ENCODE data around the gene GSTM2.

Gene GSTM2

GRCh38 chr1:109644670-109645069 lies 23.2 kb upstream of the GSTM2 start:
- Histone ChIP-seq H3K4me2 (ENCODE audit: low read length) (peak overlapping the region; percentile 53), H3K36me3 (ENCODE audit: control insufficient read depth, insufficient read depth, low read length) (no peaks in the 10 kb centered on the region), H3K79me2 (no peaks in the 10 kb centered on the region), H3K9ac (no peak overlapping the region), H3K4me3 (ENCODE audit: low read depth, low read length) (no peak overlapping the region), H3K27me3 (ENCODE audit: control insufficient read depth, insufficient read depth, low read length) (no peaks in the 10 kb centered on the region), H3K4me1 (no peaks in the 10 kb centered on the region), H3K27ac (peak overlapping the region; percentile 6), H3K9me3 (ENCODE audit: control insufficient read depth, low read length) (no peaks in the 10 kb centered on the region), H2AFZ (no peak overlapping the region)
- TF ChIP-seq, protein P1, sequence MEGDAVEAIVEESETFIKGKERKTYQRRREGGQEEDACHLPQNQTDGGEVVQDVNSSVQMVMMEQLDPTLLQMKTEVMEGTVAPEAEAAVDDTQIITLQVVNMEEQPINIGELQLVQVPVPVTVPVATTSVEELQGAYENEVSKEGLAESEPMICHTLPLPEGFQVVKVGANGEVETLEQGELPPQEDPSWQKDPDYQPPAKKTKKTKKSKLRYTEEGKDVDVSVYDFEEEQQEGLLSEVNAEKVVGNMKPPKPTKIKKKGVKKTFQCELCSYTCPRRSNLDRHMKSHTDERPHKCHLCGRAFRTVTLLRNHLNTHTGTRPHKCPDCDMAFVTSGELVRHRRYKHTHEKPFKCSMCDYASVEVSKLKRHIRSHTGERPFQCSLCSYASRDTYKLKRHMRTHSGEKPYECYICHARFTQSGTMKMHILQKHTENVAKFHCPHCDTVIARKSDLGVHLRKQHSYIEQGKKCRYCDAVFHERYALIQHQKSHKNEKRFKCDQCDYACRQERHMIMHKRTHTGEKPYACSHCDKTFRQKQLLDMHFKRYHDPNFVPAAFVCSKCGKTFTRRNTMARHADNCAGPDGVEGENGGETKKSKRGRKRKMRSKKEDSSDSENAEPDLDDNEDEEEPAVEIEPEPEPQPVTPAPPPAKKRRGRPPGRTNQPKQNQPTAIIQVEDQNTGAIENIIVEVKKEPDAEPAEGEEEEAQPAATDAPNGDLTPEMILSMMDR (IDR thresholded peaks at IDR 0.05), result no peak

DNA sequence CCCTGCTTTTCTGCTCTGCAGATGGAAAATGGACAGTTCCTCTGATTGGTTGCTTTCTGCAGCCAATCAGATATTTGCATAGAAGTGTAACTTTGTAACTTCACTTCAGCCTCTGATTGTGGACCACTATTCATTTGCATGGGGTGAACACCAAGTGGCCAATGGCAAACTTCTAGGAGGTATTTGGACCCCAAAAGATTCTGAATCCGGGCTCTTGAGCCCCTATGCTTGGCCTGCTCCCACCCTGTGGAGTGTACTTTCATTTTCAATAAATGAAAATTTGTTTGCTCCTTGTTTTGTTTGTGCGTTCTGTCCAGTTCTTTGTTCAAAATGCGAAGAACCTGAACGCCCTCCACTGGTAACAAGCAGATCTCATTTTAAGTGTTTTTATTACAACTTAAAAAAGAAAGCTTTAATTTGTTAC lies 18.4 kb upstream of the GSTM2 start:
- Histone ChIP-seq H3K9ac (no peak overlapping the region), H3K4me1 (no peaks in the 10 kb centered on the region), H3K4me2 (ENCODE audit: low read length) (no peak overlapping the region), H3K36me3 (ENCODE audit: control insufficient read depth, insufficient read depth, low read length) (no peaks in the 10 kb centered on the region), H3K79me2 (no peaks in the 10 kb centered on the region), H3K27me3 (ENCODE audit: control insufficient read depth, insufficient read depth, low read length) (no peaks in the 10 kb centered on the region), H3K9me3 (ENCODE audit: control insufficient read depth, low read length) (no peaks in the 10 kb centered on the region), H3K4me3 (ENCODE audit: low read depth, low read length) (no peak overlapping the region), H3K27ac (no peak overlapping the region), H2AFZ (peak overlapping the region; percentile 6)
- TF ChIP-seq, protein P1 (IDR thresholded peaks at IDR 0.05), result peak; percentile 31

- H3K79me2 ChIP-seq, result no peaks in the 10 kb centered on the region
- H2AFZ ChIP-seq, result no peak overlapping the region
- H3K9me3 ChIP-seq (ENCODE audit: control insufficient read depth, low read length), result no peaks in the 10 kb centered on the region
- no peaks in the 10 kb centered on the region for H3K27me3 ChIP-seq (ENCODE audit: control insufficient read depth, insufficient read depth, low read length)
- TF ChIP-seq, protein P1 (IDR thresholded peaks at IDR 0.05), result no peak
- no peak overlapping the region for H3K9ac ChIP-seq
- H3K4me2 ChIP-seq (ENCODE audit: low read length), result no peak overlapping the region
- no peak overlapping the region for H3K4me3 ChIP-seq (ENCODE audit: low read depth, low read length)
- H3K27ac ChIP-seq, result no peak overlapping the region
- H3K4me1 ChIP-seq, result no peaks in the 10 kb centered on the region
- no peaks in the 10 kb centered on the region for H3K36me3 ChIP-seq (ENCODE audit: control insufficient read depth, insufficient read depth, low read length)
These were observed 17.2 kb upstream of the GSTM2 start for GRCh38 chr1:109650609-109651008.

DNA sequence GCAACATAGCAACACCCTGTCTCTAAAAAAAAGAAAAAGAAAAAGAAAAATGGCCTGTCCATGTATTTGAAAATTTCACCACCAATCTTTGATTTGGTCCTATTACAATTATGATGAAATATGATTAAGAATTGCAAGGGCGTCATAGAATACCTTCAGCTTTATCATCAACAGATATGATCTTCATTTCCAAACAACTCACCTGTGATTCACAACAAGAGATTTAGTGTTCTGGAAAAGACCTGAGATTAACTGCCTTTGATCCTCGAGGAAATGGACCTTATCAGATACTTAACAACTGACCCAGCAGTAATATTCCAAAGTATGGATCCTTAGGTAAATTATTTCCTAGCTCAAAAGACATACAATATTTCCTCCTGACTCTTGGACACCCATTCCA lies 15.5 kb upstream of the GSTM2 start:
- Histone ChIP-seq H2AFZ (no peak overlapping the region), H3K4me2 (ENCODE audit: low read length) (no peak overlapping the region), H3K36me3 (ENCODE audit: control insufficient read depth, insufficient read depth, low read length) (no peaks in the 10 kb centered on the region), H3K9ac (no peak overlapping the region), H3K4me1 (no peaks in the 10 kb centered on the region), H3K9me3 (ENCODE audit: control insufficient read depth, low read length) (no peaks in the 10 kb centered on the region), H3K4me3 (ENCODE audit: low read depth, low read length) (no peak overlapping the region), H3K27me3 (ENCODE audit: control insufficient read depth, insufficient read depth, low read length) (no peaks in the 10 kb centered on the region), H3K79me2 (no peaks in the 10 kb centered on the region), H3K27ac (no peak overlapping the region)
- TF ChIP-seq, protein P1 (IDR thresholded peaks at IDR 0.05), result no peak

DNA sequence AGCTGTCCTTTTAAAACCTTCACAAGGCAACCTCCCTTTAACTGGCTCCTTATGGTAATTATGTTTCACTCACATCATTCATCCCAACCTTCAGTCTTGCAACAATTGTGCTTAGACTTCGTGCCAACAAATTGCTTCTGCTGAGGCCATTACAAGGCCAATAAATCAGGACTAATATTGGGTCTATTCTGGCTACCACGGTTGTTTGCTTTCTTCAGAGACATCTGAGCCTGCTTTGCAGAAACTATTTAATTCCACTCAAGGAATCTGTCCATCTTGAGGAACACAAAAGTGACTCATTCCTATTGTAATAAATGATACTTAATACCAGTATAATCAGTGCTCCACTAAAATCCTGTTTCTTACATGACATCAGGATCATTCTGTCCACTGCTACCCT lies 14.6 kb upstream of the GSTM2 start:
- no peaks in the 10 kb centered on the region for H3K79me2 ChIP-seq
- no peaks in the 10 kb centered on the region for H3K36me3 ChIP-seq (ENCODE audit: control insufficient read depth, insufficient read depth, low read length)
- H3K4me1 ChIP-seq, result no peaks in the 10 kb centered on the region
- TF ChIP-seq, protein P1 (IDR thresholded peaks at IDR 0.05), result no peak
- no peaks in the 10 kb centered on the region for H3K9me3 ChIP-seq (ENCODE audit: control insufficient read depth, low read length)
- no peak overlapping the region for H3K4me3 ChIP-seq (ENCODE audit: low read depth, low read length)
- no peak overlapping the region for H2AFZ ChIP-seq
- H3K27me3 ChIP-seq (ENCODE audit: control insufficient read depth, insufficient read depth, low read length), result no peaks in the 10 kb centered on the region
- H3K27ac ChIP-seq, result no peak overlapping the region
- no peak overlapping the region for H3K9ac ChIP-seq
- H3K4me2 ChIP-seq (ENCODE audit: low read length), result no peak overlapping the region

All from parathyroid adenoma (tissue), 2 donors.